Mucosa of descending colon (tissue), 3 donors: ENCODE results near the gene RPS15A. TPM values are rescaled to one million over a fixed set of nuclear protein-coding genes. Genes with fewer than 3 reads are reported as not detected.

Experiments used
- ATAC-seq: fragments of 200-7000 bp; cut with Tn5 transposase; one replicate; pipeline ENCODE4 v1.9.1; 2020; ENCODE audit warnings: mild to moderate bottlenecking, moderate library complexity
- DNase-seq, 3 donors: peaks; one replicate each; pipeline ENCODE4 v3.0.0-alpha.2; 2020
- H3K36me3 ChIP-seq: fragments of 200-600 bp; one replicate; pipeline ENCODE4 v1.8.0; 2021; ENCODE audit warnings: low read depth, mild to moderate bottlenecking
- H3K4me1 ChIP-seq: fragments of 200-600 bp; one replicate; pipeline ENCODE4 v1.8.0; 2021; ENCODE audit warnings: low read depth, mild to moderate bottlenecking
- H3K4me3 ChIP-seq: fragments of 200-600 bp; one replicate; pipeline ENCODE4 v1.8.0; 2021; ENCODE audit warnings: mild to moderate bottlenecking
- H3K9me3 ChIP-seq: fragments of 200-600 bp; one replicate; pipeline ENCODE4 v1.8.0; 2021; ENCODE audit warnings: mild to moderate bottlenecking
- intact Hi-C, 2 donors: fragments of 100-400 bp; cut with DNase I in 1 of 2; cut with micrococcal nuclease in 1 of 2; formaldehyde crosslinking; loops; one replicate each; pipeline versions ENCODE4 v1.11.0 to v1.11.1; 2022; cut with DNase I, micrococcal nuclease
- total RNA-seq, 3 donors: library from RNA; stranded (reverse); fragmentation: NEBNext Ultra II Directional in 2 of 3; extraction: Animal tissue kit (Norgen Biotek cat#: 25700) in 2 of 3; gene quantifications; one replicate each; pipeline versions ENCODE4 v1.2.1 to v1.2.4, GENCODE V29; 2021 to 2023
- TF ChIP-seq, protein P1 (sequence below): fragments of 200-600 bp; IDR thresholded peaks from one replicate; pipeline ENCODE4 v1.8.0; 2022; ENCODE audit warnings: antibody characterized with exemption, mild to moderate bottlenecking
- donor health status: DM: no; HTN: no; CAD: no; lungs with moderate emphysema.
- donor health status: DM: no; HTN: no; CAD: no.
- donor health status: DM: no; HTN: yes; CAD: no.

RPS15A gene
- total RNA-seq, 3 donors from 2014 or later, result 898 to 1,128 (median 938) TPM

DNA sequence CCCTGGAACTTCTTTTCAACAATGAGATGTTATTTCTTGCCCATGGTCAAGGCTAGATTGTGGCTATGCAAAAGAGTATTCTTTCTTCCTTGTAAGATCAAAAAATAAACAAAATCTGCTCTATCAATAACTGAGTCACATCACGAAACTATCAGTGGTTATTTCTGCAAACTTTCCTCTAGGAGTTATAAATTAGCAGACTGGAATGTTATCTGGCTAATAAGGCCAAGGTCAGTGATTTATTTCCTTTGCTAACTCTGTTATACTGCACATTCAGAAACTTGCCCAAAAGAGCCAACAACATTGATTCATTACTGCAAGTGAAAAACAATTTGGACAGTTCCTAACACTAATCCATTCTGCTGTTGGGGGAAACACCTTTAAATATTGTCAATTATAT lies 6.2 kb upstream of the RPS15A start:
- TF ChIP-seq, protein P1, sequence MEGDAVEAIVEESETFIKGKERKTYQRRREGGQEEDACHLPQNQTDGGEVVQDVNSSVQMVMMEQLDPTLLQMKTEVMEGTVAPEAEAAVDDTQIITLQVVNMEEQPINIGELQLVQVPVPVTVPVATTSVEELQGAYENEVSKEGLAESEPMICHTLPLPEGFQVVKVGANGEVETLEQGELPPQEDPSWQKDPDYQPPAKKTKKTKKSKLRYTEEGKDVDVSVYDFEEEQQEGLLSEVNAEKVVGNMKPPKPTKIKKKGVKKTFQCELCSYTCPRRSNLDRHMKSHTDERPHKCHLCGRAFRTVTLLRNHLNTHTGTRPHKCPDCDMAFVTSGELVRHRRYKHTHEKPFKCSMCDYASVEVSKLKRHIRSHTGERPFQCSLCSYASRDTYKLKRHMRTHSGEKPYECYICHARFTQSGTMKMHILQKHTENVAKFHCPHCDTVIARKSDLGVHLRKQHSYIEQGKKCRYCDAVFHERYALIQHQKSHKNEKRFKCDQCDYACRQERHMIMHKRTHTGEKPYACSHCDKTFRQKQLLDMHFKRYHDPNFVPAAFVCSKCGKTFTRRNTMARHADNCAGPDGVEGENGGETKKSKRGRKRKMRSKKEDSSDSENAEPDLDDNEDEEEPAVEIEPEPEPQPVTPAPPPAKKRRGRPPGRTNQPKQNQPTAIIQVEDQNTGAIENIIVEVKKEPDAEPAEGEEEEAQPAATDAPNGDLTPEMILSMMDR, result no peak
- no peak overlapping the region for H3K4me3 ChIP-seq
- intact Hi-C loops, result no loop called here
- no peaks in the 10 kb centered on the region for H3K9me3 ChIP-seq
- DNase-seq (no peak), ATAC-seq (no peak)
- peaks cover 12% of the 10 kb centered on the region for H3K4me1 ChIP-seq
- H3K36me3 ChIP-seq, result no peaks in the 10 kb centered on the region

DNA sequence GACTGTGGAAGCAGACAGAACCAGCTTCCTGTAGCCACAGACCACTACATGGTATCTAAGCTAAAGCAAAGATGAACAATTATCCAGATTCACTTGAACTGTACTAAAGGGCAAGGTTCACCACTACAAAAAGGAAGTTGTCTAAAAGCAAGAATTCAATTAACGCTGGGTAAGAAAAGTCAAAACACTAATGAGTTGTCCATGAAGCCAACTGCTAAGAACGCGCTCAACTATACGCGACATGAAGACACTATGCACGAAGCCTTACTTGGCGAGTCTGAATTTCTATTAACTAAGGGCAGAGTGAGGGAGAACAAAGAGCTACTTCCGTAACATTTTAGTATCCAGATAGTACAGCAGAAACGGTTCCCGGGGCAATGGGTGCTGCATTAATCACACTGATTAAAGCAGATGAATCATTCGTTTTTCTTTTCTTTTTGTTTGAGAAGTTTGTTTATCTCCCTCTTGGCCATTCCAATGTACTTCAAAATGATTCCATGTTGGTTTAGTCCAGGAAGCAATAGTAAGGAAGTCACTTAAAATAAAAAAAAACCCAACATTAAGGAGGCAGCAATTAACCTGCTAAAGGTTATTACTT lies 2.8 kb upstream of the RPS15A start:
- H3K4me3 ChIP-seq, result no peak overlapping the region
- DNase-seq (no peak), ATAC-seq (no peak)
- no peaks in the 10 kb centered on the region for H3K36me3 ChIP-seq
- H3K9me3 ChIP-seq, result no peaks in the 10 kb centered on the region
- TF ChIP-seq, protein P1, result no peak
- H3K4me1 ChIP-seq, result peaks cover 10% of the 10 kb centered on the region
- intact Hi-C loops, result no loop called here

DNA sequence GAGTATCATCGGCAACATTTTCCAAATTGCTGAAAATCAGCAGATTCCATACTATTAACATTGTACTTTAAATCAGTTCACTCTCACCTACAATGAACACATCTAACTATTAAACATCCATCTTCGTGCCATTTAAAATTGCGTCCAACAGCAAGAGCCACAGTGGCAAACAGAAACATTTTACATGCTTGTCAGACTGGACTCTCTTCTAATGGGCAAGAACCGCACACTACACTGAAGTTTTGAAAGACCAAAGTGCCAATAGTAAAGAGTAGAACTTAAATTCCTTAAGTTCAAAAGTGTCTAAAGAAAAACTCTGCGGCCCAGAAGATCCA lies 652 bp downstream of the RPS15A start:
- peak overlapping the region; percentile 80 for H3K4me3 ChIP-seq
- no peaks in the 10 kb centered on the region for H3K36me3 ChIP-seq
- H3K9me3 ChIP-seq, result no peaks in the 10 kb centered on the region
- no peak for DNase-seq
- H3K4me1 ChIP-seq, result peaks cover 19% of the 10 kb centered on the region
- no peak for ATAC-seq
- TF ChIP-seq, protein P1, result no peak
- intact Hi-C loops, result no loop called here

DNA sequence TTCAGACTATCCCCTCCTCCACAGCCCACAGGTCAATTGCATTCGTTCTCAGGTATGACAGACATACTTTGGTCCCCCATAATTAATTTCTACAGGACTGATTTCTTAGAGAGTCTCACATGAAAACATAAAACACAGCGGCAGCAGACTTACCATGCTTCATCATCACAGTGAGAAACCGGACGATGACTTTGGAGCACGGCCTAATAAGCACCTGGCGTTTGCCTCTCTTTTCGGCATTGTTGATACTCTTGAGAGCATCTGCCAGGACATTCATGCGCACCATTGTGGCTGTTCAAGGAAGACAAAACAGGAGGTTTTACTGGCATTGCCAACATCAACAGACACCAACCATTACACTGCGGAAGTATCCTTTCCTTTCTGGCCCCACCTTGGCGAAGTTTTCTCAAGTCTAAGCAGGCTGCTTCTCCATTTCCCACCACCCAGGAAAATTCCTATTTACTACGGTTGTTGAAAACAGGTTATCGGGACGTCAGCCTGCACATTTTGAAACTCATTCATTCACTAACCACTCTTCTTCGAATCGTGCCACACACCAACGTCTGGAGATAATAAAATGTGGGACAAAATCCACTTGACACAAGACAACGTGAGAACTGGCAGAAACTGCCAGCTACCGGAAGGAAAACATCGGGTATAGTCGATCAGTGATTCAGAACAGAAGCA lies 1.2 kb downstream of the RPS15A start:
- TF ChIP-seq, protein P1, result no peak
- no peaks in the 10 kb centered on the region for H3K9me3 ChIP-seq
- peak overlapping the region; percentile 80 for H3K4me3 ChIP-seq
- H3K4me1 ChIP-seq, result peaks cover 19% of the 10 kb centered on the region
- no peak for ATAC-seq
- intact Hi-C loops, result no loop called here
- DNase-seq, result peak in 1 of 3 donors; percentile 16
- H3K36me3 ChIP-seq, result peaks cover 4% of the 10 kb centered on the region

DNA sequence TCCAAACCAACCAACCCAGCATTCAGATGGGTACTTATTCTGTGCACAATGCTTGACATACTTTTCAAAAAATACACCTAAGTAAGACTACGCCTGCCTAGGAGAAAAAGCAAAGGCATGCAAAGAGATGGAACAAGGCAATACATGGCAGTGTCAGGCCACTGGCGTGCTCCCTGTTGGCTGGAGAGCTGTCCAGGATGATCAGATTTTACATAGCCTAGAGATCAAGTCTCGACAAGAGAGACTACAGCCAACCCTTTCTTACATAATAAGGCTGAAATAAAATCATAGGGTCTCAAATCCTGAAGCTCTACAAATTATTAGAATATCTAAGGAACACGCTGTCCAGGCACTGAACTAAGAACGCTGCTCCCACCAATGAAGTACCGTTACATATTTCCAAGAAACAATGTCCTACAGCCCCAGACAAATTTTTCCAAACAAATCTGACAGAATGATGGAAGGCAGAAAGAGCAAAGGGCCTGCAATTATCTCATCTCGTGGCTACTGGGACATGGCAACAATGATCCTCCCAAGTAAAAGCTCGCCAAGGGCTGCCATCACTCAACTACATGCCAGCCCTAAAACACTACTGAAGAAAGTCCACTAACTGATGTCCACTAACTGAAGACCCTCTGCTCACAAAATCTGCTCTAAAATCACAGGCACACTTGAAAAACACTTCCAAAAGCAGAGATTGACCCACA lies 5.1 kb downstream of the RPS15A start:
- H3K9me3 ChIP-seq, result no peaks in the 10 kb centered on the region
- peaks cover 19% of the 10 kb centered on the region for H3K4me1 ChIP-seq
- TF ChIP-seq, protein P1, result no peak
- ATAC-seq (no peak), DNase-seq (no peak)
- intact Hi-C loops, result no loop called here
- H3K36me3 ChIP-seq, result peaks cover 6% of the 10 kb centered on the region
- no peak overlapping the region for H3K4me3 ChIP-seq
